Transverse colon (tissue), 4 donors: ENCODE measurements around the gene FGF1. TPM values are rescaled to one million over a fixed set of nuclear protein-coding genes. Genes with fewer than 3 reads are reported as not detected.
A peak's percentile ranks its signal among the peaks of the same experiment; 100 is the strongest.

Experiments used
- DNase-seq: peaks from one replicate; pipeline ENCODE4 v3.0.0-alpha.2; 2019
- H3K27ac ChIP-seq, 4 donors: fragments of 200-600 bp; sonication (generic); 2 replicates each; pipeline ENCODE4 v1.5.1; 2016 to 2018; ENCODE audit warnings: inconsistent platforms in 4 of 4
- H3K27me3 ChIP-seq: fragments of 200-600 bp; sonication (generic); 2 replicates; pipeline ENCODE4 v1.5.1; 2017; ENCODE audit warnings: inconsistent platforms
- H3K36me3 ChIP-seq, 4 donors: fragments of 200-600 bp; sonication (generic); 2 replicates each; pipeline ENCODE4 v1.5.1; 2017 to 2019; ENCODE audit warnings: inconsistent platforms in 4 of 4
- H3K4me1 ChIP-seq, 4 donors: fragments of 200-600 bp; sonication (generic); 2 replicates each; pipeline ENCODE4 v1.5.1; 2017 to 2020; ENCODE audit warnings: inconsistent platforms in 4 of 4
- H3K4me3 ChIP-seq, 4 donors: fragments of 200-600 bp; sonication (generic); 1 replicate in 1 of 4; 2 replicates in 3 of 4; pipeline versions ENCODE4 v1.5.1 to v1.6.1; 2017 to 2019; ENCODE audit warnings: inconsistent platforms in 4 of 4
- H3K9me3 ChIP-seq, 2 donors: fragments of 200-600 bp; sonication (generic); 2 replicates each; pipeline ENCODE4 v1.5.1; 2017 to 2019; ENCODE audit warnings: inconsistent platforms in 2 of 2
- CTCF ChIP-seq, 5 experiments: fragments of 200-600 bp in 3 of 5; fragments of 450-650 bp in 2 of 5; sonication (generic) in 3 of 5; IDR thresholded peaks; 1 replicate in 2 of 5; 2 replicates in 3 of 5; pipeline ENCODE4 v1.5.1; 2016 to 2017; ENCODE audit warnings: antibody characterized with exemption in 5 of 5, inconsistent platforms in 3 of 5, mild to moderate bottlenecking in 2 of 5, moderate library complexity in 1 of 5
- EP300 ChIP-seq: sonication (generic); formaldehyde crosslinking; IDR thresholded peaks from one replicate; pipeline ENCODE4 v1.6.1; 2017; ENCODE audit warnings: antibody characterized with exemption, low read depth
- POLR2A ChIP-seq: fragments of 450-650 bp; IDR thresholded peaks from one replicate; pipeline ENCODE4 v1.6.1; 2016; ENCODE audit warnings: antibody characterized with exemption, mild to moderate bottlenecking, moderate library complexity
- POLR2AphosphoS5 ChIP-seq, 3 donors: sonication (generic); formaldehyde crosslinking; IDR thresholded peaks; one replicate each; pipeline ENCODE4 v1.6.1; 2016; ENCODE audit warnings: antibody characterized with exemption in 3 of 3
- WGBS, 2 donors: methylation state at CpG; one replicate each; pipeline ENCODE4 v1.1.5; 2018; ENCODE audit warnings: low coverage in 1 of 2; 5-methylcytosine and 5-hydroxymethylcytosine counted together
- in situ Hi-C, 4 donors: fragments of 200-750 bp; cut with MboI; loops; one replicate each; pipeline versions ENCODE4 v1.15.0 to v1.15.1; 2017; ENCODE audit warnings: low sequenced_read_pairs in 3 of 4, low pct_ligation_motif_present in 1 of 4, low pct_unique_long_range_greater_than_20kb in 1 of 4
- intact Hi-C: fragments of 100-400 bp; cut with DNase I; formaldehyde crosslinking; loops from one replicate; pipeline ENCODE4 v1.15.1; 2023; ENCODE audit warnings: low total_unique reads
- total RNA-seq, 4 donors: library from RNA; depleted of rRNA; stranded (reverse); fragments of >200 nt; gene quantifications; one replicate each; pipeline ENCODE4 v1.1.0, GENCODE V29; 2016

The FGF1 gene
- total RNA-seq, 4 donors from 2014 or later, result 0.32 to 0.41 TPM; not detected in 2

- Histone ChIP-seq H3K4me1 (peaks cover 0 to 12% (median under 1%) of the 10 kb centered on the region in 4 donors), H3K27ac (no peak overlapping the region), H3K4me3 (no peak overlapping the region), H3K27me3 (no peaks in the 10 kb centered on the region), H3K36me3 (no peaks in the 10 kb centered on the region), H3K9me3 (no peaks in the 10 kb centered on the region)
- 79 to 80% methylated on average over 6 to 8 of the region's 8 CpGs for WGBS, 2 donors
- DNase-seq, result no peak
- in situ Hi-C loops (loop anchor here (10.0 kb wide), 1 partner anchor 165 kb away; no protein-coding TSS in a partner anchor), intact Hi-C loops (loop anchor here (5.0 kb wide), 3 partner anchors 47 to 162 kb away; no protein-coding TSS in a partner anchor)
- TF ChIP-seq POLR2AphosphoS5 (IDR thresholded peaks at IDR 0.05), result no peak
- no peak for TF ChIP-seq CTCF (IDR thresholded peaks at IDR 0.05)
- TF ChIP-seq POLR2A, result no peak
- no peak for TF ChIP-seq EP300
Measured at GRCh38 chr5:142719836-142720370, 34.0 kb upstream of the FGF1 start.

GRCh38 chr5:142717582-142718215 lies 31.8 kb upstream of the FGF1 start:
- WGBS, 2 donors, result 53 to 67% methylated on average over 3 to 11 of the region's 11 CpGs
- DNase-seq, result no peak
- TF ChIP-seq EP300, result no peak
- no peak for TF ChIP-seq POLR2A
- peak; percentile 44 to 65 (median 47) for TF ChIP-seq CTCF (IDR thresholded peaks at IDR 0.05)
- TF ChIP-seq POLR2AphosphoS5 (IDR thresholded peaks at IDR 0.05), result no peak
- H3K9me3 ChIP-seq, result no peaks in the 10 kb centered on the region
- intact Hi-C loops, result loop anchor here (5.0 kb wide), 2 partner anchors 150 to 165 kb away; no protein-coding TSS in a partner anchor
- peaks cover 0 to 15% (median under 1%) of the 10 kb centered on the region in 4 donors for H3K4me1 ChIP-seq
- H3K27ac ChIP-seq, result no peak overlapping the region
- H3K4me3 ChIP-seq, result no peak overlapping the region
- H3K27me3 ChIP-seq, result no peaks in the 10 kb centered on the region
- H3K36me3 ChIP-seq, result no peaks in the 10 kb centered on the region
- in situ Hi-C loops, result loop anchor here in 1 of 4 donors (10.0 kb wide), 1 partner anchor 167 kb away; no protein-coding TSS in a partner anchor

GRCh38 chr5:142716963-142717362 lies 31.1 kb upstream of the FGF1 start:
- WGBS, 2 donors, result 19% methylated on average over 6 of the region's 6 CpGs; no CpG with 5 or more reads in 1 of the 2 donors
- no peaks in the 10 kb centered on the region for H3K9me3 ChIP-seq
- H3K27ac ChIP-seq, result no peak overlapping the region
- H3K36me3 ChIP-seq, result no peaks in the 10 kb centered on the region
- peak; percentile 22 for DNase-seq
- H3K27me3 ChIP-seq, result no peaks in the 10 kb centered on the region
- H3K4me3 ChIP-seq, result no peak overlapping the region
- peaks cover 0 to 18% (median under 1%) of the 10 kb centered on the region in 4 donors for H3K4me1 ChIP-seq
- intact Hi-C loops (loop anchor here (5.0 kb wide), 2 partner anchors 150 to 165 kb away; no protein-coding TSS in a partner anchor), in situ Hi-C loops (loop anchor here in 1 of 4 donors (10.0 kb wide), 1 partner anchor 168 kb away; no protein-coding TSS in a partner anchor)
- no peak for TF ChIP-seq EP300
- peak in 3 of 5 experiments; percentile 14 to 28 (median 20) for TF ChIP-seq CTCF (IDR thresholded peaks at IDR 0.05)
- TF ChIP-seq POLR2A, result no peak
- no peak for TF ChIP-seq POLR2AphosphoS5 (IDR thresholded peaks at IDR 0.05)

GRCh38 chr5:142715291-142715690 lies 29.4 kb upstream of the FGF1 start:
- Histone ChIP-seq H3K27me3 (no peaks in the 10 kb centered on the region), H3K27ac (no peak overlapping the region), H3K36me3 (no peaks in the 10 kb centered on the region), H3K9me3 (no peaks in the 10 kb centered on the region), H3K4me1 (peaks cover 0 to 12% (median under 1%) of the 10 kb centered on the region in 4 donors), H3K4me3 (no peak overlapping the region)
- no peak for DNase-seq
- intact Hi-C loops, result loop anchor here (5.0 kb wide), 2 partner anchors 152 to 167 kb away; no protein-coding TSS in a partner anchor
- 51 to 69% methylated on average over 3 of the region's 3 CpGs for WGBS, 2 donors
- TF ChIP-seq EP300, result no peak
- in situ Hi-C loops, result loop anchor here in 1 of 4 donors (10.0 kb wide), 1 partner anchor 170 kb away; no protein-coding TSS in a partner anchor
